ENCODE results near the gene CLEC17A.

The CLEC17A gene

GRCh38 chr19:14553042-14553938 is 29.6 kb upstream of the CLEC17A start:
- Histone ChIP-seq H3K27me3 (ENCODE audit: insufficient read depth, low read length) (no peaks in the 10 kb centered on the region), H3K9me3 (ENCODE audit: low read length) (no peaks in the 10 kb centered on the region), H3K4me3 (ENCODE audit: low read length) (no peak overlapping the region), H3K36me3 (ENCODE audit: insufficient read depth, low read length) (peaks cover 7% of the 10 kb centered on the region), H3K4me1 (ENCODE audit: insufficient read depth, low read length) (peaks cover 6% of the 10 kb centered on the region), H2AFZ (ENCODE audit: low read depth, low read length) (no peak overlapping the region)

- H3K27me3 ChIP-seq (ENCODE audit: insufficient read depth, low read length): no peaks in the 10 kb centered on the region
- H3K9me3 ChIP-seq (ENCODE audit: low read length): no peaks in the 10 kb centered on the region
- H3K4me1 ChIP-seq (ENCODE audit: insufficient read depth, low read length): peaks cover 11% of the 10 kb centered on the region
- no peak overlapping the region for H2AFZ ChIP-seq (ENCODE audit: low read depth, low read length)
- H3K4me3 ChIP-seq (ENCODE audit: low read length): no peak overlapping the region
- H3K36me3 ChIP-seq (ENCODE audit: insufficient read depth, low read length): peaks cover 4% of the 10 kb centered on the region
These were observed 29.0 kb upstream of the CLEC17A start for GRCh38 chr19:14553939-14554243.

- no peak overlapping the region for H3K4me3 ChIP-seq (ENCODE audit: low read length)
- H3K9me3 ChIP-seq (ENCODE audit: low read length): no peaks in the 10 kb centered on the region
- peaks cover under 1% of the 10 kb centered on the region for H3K36me3 ChIP-seq (ENCODE audit: insufficient read depth, low read length)
- peaks cover 11% of the 10 kb centered on the region for H3K4me1 ChIP-seq (ENCODE audit: insufficient read depth, low read length)
- H2AFZ ChIP-seq (ENCODE audit: low read depth, low read length): no peak overlapping the region
- no peaks in the 10 kb centered on the region for H3K27me3 ChIP-seq (ENCODE audit: insufficient read depth, low read length)
These were observed 28.5 kb upstream of the CLEC17A start for GRCh38 chr19:14554382-14554812.

- Histone ChIP-seq H3K4me3 (ENCODE audit: low read length) (no peak overlapping the region), H3K27me3 (ENCODE audit: insufficient read depth, low read length) (no peaks in the 10 kb centered on the region), H2AFZ (ENCODE audit: low read depth, low read length) (no peak overlapping the region), H3K9me3 (ENCODE audit: low read length) (no peaks in the 10 kb centered on the region), H3K36me3 (ENCODE audit: insufficient read depth, low read length) (no peaks in the 10 kb centered on the region), H3K4me1 (ENCODE audit: insufficient read depth, low read length) (peaks cover 21% of the 10 kb centered on the region)
These were observed 26.8 kb upstream of the CLEC17A start for GRCh38 chr19:14555918-14556661.

GRCh38 chr19:14556662-14557188 is 26.2 kb upstream of the CLEC17A start:
- Histone ChIP-seq H3K4me1 (ENCODE audit: insufficient read depth, low read length) (peaks cover 16% of the 10 kb centered on the region), H3K27me3 (ENCODE audit: insufficient read depth, low read length) (no peaks in the 10 kb centered on the region), H3K9me3 (ENCODE audit: low read length) (no peaks in the 10 kb centered on the region), H3K4me3 (ENCODE audit: low read length) (no peak overlapping the region), H2AFZ (ENCODE audit: low read depth, low read length) (no peak overlapping the region), H3K36me3 (ENCODE audit: insufficient read depth, low read length) (no peaks in the 10 kb centered on the region)

- peaks cover 16% of the 10 kb centered on the region for H3K4me1 ChIP-seq (ENCODE audit: insufficient read depth, low read length)
- H3K4me3 ChIP-seq (ENCODE audit: low read length): no peak overlapping the region
- H3K9me3 ChIP-seq (ENCODE audit: low read length): no peaks in the 10 kb centered on the region
- H2AFZ ChIP-seq (ENCODE audit: low read depth, low read length): no peak overlapping the region
- peaks cover 2% of the 10 kb centered on the region for H3K36me3 ChIP-seq (ENCODE audit: insufficient read depth, low read length)
- no peaks in the 10 kb centered on the region for H3K27me3 ChIP-seq (ENCODE audit: insufficient read depth, low read length)
These were observed 24.4 kb upstream of the CLEC17A start for GRCh38 chr19:14558370-14559066.

- Histone ChIP-seq H3K9me3 (ENCODE audit: low read length) (no peaks in the 10 kb centered on the region), H3K27me3 (ENCODE audit: insufficient read depth, low read length) (no peaks in the 10 kb centered on the region), H3K36me3 (ENCODE audit: insufficient read depth, low read length) (peaks cover 11% of the 10 kb centered on the region), H3K4me1 (ENCODE audit: insufficient read depth, low read length) (peaks cover 16% of the 10 kb centered on the region), H3K4me3 (ENCODE audit: low read length) (no peak overlapping the region), H2AFZ (ENCODE audit: low read depth, low read length) (no peak overlapping the region)
These were observed 22.7 kb upstream of the CLEC17A start for GRCh38 chr19:14559916-14560775.

GRCh38 chr19:14560776-14561108 is 22.1 kb upstream of the CLEC17A start:
- Histone ChIP-seq H3K9me3 (ENCODE audit: low read length) (no peaks in the 10 kb centered on the region), H2AFZ (ENCODE audit: low read depth, low read length) (no peak overlapping the region), H3K27me3 (ENCODE audit: insufficient read depth, low read length) (no peaks in the 10 kb centered on the region), H3K4me3 (ENCODE audit: low read length) (no peak overlapping the region), H3K36me3 (ENCODE audit: insufficient read depth, low read length) (peaks cover 14% of the 10 kb centered on the region), H3K4me1 (ENCODE audit: insufficient read depth, low read length) (peaks cover 16% of the 10 kb centered on the region)

- Histone ChIP-seq H3K27me3 (ENCODE audit: insufficient read depth, low read length) (no peaks in the 10 kb centered on the region), H3K36me3 (ENCODE audit: insufficient read depth, low read length) (peaks cover 17% of the 10 kb centered on the region), H3K4me3 (ENCODE audit: low read length) (no peak overlapping the region)
These were observed 21.6 kb upstream of the CLEC17A start for GRCh38 chr19:14561249-14561648.

GRCh38 chr19:14561847-14562351 is 21.0 kb upstream of the CLEC17A start:
- Histone ChIP-seq H3K27me3 (ENCODE audit: insufficient read depth, low read length) (no peaks in the 10 kb centered on the region), H3K36me3 (ENCODE audit: insufficient read depth, low read length) (peaks cover 18% of the 10 kb centered on the region), H3K9me3 (ENCODE audit: low read length) (no peaks in the 10 kb centered on the region), H2AFZ (ENCODE audit: low read depth, low read length) (no peak overlapping the region), H3K4me3 (ENCODE audit: low read length) (no peak overlapping the region), H3K4me1 (ENCODE audit: insufficient read depth, low read length) (peaks cover 16% of the 10 kb centered on the region)

More at GRCh38 chr19:14561249-14561648, 21.6 kb upstream of the CLEC17A start:
- no peak overlapping the region for H2AFZ ChIP-seq (ENCODE audit: low read depth, low read length)
- no peaks in the 10 kb centered on the region for H3K9me3 ChIP-seq (ENCODE audit: low read length)
- H3K4me1 ChIP-seq (ENCODE audit: insufficient read depth, low read length): peaks cover 16% of the 10 kb centered on the region

GRCh38 chr19:14562660-14563589 is 20.0 kb upstream of the CLEC17A start:
- no peak overlapping the region for H2AFZ ChIP-seq (ENCODE audit: low read depth, low read length)
- no peaks in the 10 kb centered on the region for H3K27me3 ChIP-seq (ENCODE audit: insufficient read depth, low read length)
- H3K4me3 ChIP-seq (ENCODE audit: low read length): no peak overlapping the region
- peaks cover 16% of the 10 kb centered on the region for H3K4me1 ChIP-seq (ENCODE audit: insufficient read depth, low read length)
- H3K9me3 ChIP-seq (ENCODE audit: low read length): no peaks in the 10 kb centered on the region
- H3K36me3 ChIP-seq (ENCODE audit: insufficient read depth, low read length): peaks cover 18% of the 10 kb centered on the region
